ENCODE measurements around the gene RRBP1. TPM values are rescaled to one million over a fixed set of nuclear protein-coding genes. Genes with fewer than 3 reads are reported as not detected.

RRBP1 gene
- total RNA-seq, 1 donor from 2014 or later: 35.6 TPM

DNA sequence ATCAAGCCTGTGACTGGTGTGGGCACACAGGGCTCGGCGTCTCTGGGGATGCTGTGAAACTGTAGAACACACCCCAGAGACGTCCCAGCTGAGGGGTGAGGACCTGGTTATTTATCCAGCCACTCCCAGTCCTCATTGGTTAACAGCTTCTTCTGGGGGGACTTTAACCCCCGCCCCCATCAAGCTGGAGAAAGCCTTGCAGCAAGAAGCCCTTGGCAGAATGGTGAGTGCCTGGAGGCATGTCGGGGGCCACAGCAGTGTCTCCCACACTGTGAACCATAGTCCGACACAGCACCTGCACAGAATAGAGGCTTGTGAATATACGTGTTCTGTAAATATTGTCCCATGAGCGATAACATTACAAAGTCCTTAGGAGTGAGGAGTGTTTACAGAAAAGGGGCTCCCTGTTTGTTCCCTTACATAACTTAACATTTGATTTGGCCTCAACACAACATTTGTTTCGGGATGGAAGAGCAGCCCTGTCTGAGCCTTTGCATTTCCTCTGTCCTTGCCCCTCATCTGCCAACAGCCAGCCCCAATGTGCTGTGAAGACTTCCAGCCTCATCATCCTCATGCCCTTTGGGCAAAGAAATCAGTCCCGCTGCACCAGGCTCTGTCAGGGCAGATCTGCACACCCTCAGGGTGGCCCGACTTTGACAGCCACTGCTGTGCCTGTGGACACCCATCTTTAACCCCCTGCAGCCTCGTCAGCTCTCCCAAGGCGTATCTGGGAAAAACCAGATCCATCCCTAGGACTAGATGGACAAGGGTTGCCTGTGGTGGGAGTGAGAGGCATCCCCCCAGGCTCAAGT is 2.2 kb upstream of the RRBP1 start:
- DNase-seq (no peak), ATAC-seq (no peak)
- intact Hi-C loops (cut with micrococcal nuclease): loop anchor here (5.0 kb wide), 1 partner anchor 213 kb away; no protein-coding TSS in a partner anchor

DNA sequence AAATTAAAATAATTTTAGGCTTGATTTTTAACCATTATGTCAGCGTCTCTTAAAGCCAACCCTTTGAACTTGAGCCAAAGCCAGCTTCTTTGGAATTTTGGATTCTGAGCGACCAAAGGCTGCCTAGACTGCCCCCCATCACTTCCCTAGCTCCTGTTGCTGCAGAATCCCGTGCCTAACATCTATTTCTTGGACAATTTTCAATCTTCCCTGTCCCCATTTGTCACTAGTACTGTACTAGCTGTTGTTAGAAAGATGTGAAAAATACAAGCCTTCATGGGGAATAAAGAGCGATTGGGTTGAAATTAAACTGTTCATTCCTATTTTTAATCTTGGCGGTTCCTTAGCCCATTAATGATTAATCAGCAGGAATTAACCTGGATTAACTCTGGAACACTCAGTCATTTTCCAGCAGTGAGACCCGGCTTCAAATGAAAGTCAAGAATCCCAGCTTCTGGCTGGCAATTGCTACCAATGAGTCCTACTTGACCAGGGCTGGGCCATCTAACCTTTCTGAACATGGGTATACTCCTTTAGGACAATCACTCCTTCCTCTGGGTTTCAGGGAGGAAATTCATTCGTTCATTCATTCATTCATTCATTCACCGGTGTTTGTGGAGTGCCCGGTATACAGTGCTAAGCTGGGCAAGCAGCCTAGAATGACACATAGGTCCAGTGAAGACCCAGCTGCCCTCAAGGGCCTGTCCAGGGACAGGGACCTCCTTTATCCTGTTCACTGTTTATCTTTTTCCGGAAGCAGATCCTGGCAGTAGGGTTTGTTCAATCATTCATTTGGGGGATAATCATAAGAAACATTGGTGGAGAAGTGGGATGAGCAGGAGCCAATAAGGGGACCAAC is 1.4 kb upstream of the RRBP1 start:
- no peak for DNase-seq
- intact Hi-C loops (cut with micrococcal nuclease): loop anchor here (5.0 kb wide), 1 partner anchor 214 kb away; no protein-coding TSS in a partner anchor
- ATAC-seq: no peak

DNA sequence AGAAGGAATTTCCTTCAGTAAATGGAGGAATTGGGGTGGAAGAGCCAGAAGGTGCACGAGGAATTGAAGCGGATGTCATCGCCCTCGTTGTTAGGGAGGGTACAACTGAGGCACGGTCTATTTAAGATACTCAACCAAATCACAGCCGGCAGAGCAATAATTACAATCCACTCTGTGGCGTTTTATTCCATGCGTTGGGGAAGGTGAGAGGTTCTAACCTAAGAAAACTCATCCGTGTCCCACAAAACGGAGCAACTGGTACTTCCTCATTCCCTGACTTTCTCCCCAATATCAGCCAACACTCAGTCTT is 802 bp upstream of the RRBP1 start:
- no peak for DNase-seq

DNA sequence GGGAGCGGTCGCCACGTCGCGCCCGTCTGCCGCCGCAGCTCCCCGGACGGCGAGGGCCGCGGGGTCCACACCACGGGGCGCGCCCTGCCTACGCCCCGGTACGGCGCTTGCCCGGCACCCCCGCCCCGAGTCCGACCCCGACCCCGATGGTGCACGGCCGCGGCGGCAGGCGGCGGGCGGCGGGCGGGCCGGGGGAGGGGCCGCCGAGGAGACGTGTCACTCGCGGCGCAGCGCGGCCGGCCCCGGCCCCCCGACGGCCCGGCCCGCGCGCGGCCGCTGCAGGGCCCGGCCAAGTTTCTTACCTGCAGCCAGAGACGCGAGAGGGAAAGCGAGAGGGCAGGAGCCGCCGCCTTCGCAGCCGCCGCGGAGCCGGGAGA is 328 bp downstream of the RRBP1 start:
- DNase-seq (no peak), ATAC-seq (no peak)
- intact Hi-C loops (cut with micrococcal nuclease): loop anchor here (5.0 kb wide), 1 partner anchor 216 kb away; no protein-coding TSS in a partner anchor

More for the DNA sequence above, 802 bp upstream of the RRBP1 start:
- ATAC-seq: no peak
- intact Hi-C loops (cut with micrococcal nuclease): loop anchor here (5.0 kb wide), 1 partner anchor 214 kb away; no protein-coding TSS in a partner anchor

DNA sequence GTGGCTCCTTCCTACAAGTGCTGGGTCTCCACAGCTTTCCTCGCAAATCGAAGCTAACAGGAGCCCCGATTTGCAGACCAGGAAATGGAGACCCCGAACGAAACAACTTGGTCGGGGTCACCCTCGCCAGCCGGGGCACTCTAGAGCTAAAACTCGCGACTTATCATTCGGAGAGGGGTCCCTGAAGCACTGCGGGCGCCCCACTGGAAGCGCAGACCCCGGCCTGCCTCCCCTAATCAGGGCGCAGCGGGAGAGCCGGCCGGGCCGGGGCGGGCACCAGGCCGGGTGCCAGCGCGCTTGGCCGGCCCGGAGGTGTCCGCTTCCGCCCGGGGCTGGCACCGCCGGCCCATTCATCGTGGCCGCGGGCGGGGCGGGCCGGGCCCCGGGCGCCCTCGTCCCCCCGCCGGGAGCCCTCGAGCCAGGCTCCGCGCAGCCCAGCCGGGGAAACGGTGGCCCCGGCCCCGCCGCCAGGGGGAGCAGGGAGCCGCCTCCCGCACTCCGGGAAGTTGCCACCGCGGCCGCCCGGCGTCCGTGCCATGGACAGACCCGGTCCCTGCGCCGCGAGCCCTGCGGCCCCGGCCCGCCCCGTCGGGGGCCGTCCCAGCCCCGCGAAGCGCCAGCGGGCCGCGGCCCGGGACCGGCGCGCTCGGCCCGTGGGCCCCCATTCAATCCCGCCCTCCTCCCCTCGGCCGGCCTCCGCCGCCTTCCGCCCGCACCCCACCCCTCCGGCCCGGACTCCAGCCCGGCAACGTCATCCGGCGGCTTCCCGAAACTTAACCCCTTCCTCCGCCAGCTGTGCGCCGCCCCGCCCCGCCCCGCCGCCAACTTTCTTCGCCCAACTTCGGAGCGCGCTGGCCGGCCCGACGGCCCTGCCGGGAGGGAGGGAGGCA is 961 bp downstream of the RRBP1 start:
- intact Hi-C loops (cut with micrococcal nuclease): loop anchor here (5.0 kb wide), 1 partner anchor 216 kb away; no protein-coding TSS in a partner anchor
- peak; percentile 44 for ATAC-seq
- DNase-seq: peak; percentile 92

DNA sequence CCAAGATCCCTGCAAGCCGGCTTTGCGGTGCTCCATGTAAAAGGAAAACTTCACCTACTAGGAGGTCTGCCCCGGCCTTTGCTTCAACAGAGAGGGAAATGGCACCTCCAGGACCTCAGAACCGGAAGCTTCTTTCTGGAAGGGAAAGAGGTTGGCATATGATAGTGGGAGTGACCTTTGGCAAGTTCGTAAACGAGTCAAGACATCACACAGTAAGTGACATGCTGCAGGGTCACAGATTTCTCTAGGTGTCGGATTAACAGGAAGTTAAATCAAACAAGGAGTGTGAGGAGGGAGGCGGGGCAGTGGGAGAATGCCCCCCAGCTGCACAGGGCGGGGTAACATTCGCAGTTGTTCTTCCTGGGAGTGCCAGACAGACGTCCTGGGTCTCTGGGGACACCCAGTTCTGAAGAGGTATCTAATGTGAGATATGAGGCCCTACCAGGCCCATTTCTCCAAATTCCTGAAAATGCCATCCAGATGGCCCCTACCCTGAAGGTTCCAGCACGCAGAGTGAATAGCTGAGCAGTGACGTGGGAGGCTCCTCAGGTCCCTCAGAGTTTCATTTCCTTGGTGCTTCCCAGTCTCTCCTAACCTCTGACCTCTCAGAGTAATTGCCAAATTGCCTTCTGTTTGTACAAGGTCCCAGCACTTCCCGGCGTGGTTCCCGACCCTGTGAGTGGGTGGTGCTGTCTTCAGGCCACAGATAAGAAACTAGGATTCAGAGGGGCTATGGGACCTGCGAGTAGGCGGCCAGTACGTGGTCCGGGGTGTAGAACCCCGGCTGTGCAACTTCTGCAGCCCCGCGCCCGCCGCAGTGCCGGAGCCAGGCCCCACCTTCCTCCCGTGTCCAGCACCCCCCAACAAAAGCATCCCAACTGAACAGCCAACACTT is 1.9 kb downstream of the RRBP1 start:
- DNase-seq: peak; percentile 64
- no peak for ATAC-seq
- intact Hi-C loops (cut with micrococcal nuclease): loop anchor here (5.0 kb wide), 1 partner anchor 217 kb away; no protein-coding TSS in a partner anchor

DNA sequence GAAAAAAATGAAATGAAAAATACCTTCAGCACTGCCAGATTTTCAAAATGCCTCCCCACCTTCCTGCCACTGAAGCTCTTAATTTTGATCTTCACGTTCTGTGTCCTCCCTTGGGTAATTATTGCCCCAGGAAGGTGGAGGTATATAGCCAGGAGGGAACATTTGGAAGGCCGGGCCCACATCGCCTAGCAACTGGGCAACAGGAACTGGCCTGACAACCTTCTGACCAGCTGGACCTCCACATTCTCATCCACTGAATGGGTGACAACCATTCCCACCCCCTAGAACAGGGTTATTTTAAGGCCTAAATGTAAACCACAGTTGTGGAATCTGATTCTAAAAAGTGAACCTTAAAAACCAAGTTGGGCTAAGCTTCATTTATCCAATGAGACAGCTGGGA is 3.2 kb downstream of the RRBP1 start:
- intact Hi-C loops (cut with micrococcal nuclease): no loop called here
- ATAC-seq: no peak
- DNase-seq: no peak

DNA sequence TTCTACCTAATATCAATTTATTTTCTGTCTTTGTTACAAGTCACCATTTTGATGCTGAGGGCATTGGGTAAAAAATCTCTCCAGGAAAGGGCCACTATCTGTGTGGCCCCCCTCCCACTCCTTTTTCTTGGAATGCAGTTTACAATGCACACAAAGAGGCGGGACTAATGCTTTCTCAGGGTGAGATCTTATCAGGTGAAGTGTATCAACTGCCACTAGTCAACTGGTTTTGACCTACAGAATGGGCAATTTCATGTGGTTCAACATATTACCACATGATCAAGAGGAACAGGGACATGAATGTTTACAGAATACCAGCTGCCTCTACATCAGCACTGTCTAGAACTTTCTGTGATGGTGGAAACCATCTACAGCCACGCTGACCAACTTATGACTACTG is 3.7 kb downstream of the RRBP1 start:
- DNase-seq: no peak
- no peak for ATAC-seq
- intact Hi-C loops (cut with micrococcal nuclease): no loop called here

DNA sequence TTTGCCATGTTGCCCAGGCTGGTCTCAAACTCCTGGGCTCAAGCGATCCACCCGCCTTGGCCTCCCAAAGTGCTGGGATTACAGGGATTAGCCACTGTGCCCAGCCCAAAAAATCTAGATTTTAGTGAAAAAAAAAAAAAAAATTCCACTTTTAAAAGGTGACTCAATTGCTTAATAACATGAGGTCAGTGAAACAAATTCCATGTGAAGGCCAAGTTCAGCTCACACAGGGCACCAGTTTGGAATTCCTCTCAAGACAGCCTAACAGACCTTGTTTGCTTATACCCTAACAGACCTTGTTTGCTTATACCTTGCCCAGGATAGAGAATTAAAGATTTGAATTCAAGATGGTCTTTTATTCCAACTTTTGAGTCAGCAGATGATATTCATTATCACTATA is 5.1 kb downstream of the RRBP1 start:
- intact Hi-C loops (cut with micrococcal nuclease): no loop called here
- ATAC-seq (no peak), DNase-seq (no peak)

DNA sequence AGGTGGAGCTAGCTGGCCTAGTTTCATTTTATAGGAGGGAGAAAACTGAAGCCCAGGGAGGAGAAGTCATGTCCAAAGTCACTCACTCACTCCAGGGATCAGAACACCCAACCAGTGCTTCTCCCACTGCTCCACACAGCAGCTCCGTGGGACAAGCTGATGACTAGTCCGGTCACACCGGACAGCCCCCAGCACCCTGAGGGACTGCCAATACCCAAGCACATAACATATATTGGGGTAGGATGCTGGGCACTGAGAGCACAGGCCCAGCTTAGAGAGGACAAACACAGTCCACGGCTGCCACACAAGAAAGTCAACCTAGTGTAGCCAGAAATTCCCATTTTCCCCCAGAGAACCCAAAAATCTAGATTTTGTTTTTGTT is 5.7 kb downstream of the RRBP1 start:
- intact Hi-C loops (cut with micrococcal nuclease): no loop called here
- no peak for ATAC-seq
- DNase-seq: no peak

DNA sequence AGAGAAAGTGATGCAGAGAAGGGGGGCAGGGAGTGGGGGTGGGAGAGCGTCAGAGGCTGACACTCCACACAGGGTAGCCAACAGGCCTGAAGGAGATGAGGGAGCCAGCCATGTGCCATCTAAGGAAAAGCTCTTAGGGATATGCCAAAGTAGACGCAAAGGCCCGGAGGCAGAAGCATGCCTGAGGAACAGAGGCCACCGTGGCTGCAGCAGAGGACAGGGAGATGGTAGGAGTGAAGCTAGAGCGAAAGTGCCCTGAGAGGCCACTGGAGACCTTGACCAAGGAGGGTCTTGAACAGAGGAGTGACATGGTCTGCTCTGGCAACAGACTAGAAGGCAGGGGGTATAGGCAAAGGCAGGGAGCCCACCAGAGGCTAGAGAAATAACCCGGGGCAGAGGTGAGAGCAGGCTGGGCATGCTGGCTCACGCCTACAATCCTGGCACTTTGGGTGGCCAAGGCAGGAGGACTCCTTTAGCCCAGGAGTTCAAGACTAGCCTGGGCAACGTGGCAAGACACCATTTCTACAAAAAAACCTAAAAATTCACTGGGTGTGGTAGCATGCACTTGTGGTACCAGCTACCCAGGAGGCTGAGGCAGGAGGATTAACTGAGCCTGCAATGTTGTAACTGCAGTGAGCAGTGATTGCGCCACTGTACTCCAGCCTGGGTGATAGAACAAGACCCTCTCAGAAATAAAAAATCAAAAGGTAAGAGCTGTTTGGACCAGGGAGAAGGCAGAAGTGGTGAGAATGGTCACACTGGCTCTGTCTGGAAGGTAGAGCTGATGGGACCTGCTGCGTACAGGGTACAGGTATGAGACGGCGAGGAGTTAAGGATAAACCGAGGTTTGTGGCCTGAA is 6.3 kb downstream of the RRBP1 start:
- ATAC-seq (no peak), DNase-seq (no peak)
- intact Hi-C loops (cut with micrococcal nuclease): no loop called here

DNA sequence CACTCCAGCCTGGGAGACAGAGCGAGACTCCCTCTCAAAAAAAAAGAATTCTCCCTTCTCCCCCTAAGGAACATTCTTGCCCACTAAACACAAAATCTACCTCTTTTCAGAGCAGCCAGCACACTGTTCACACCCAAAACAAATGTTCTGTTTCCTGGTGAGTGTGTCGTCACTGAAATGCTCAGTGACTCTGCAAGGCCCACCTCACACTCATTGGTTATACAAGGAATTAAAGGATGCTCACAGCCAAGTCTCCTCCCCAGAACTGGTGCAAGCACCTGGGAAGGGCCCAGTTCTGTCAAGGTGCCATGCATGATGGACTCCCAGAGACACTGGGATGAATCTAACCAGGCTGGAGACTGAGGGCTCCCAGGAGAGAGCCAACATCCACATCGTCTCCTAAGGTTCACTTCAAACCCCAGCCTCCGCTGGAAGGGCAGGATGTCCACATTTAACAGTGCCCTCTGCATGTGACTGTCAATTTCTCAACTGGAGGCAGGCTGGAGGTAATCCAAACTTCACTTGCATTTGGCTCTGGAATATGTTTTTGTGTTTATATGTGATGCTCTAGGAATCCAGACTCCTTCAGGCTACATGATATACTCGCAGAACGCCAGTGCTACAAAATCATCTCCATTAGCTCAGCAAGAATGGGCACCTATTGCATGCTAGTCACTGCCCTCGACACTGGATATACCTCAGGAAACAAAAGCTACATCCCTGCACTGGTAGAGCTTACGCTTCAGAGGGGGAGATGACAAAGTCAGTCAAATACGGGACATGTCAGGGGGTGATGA is 7.1 kb downstream of the RRBP1 start:
- no peak for DNase-seq
- intact Hi-C loops (cut with micrococcal nuclease): no loop called here
- peak; percentile 11 for ATAC-seq

DNA sequence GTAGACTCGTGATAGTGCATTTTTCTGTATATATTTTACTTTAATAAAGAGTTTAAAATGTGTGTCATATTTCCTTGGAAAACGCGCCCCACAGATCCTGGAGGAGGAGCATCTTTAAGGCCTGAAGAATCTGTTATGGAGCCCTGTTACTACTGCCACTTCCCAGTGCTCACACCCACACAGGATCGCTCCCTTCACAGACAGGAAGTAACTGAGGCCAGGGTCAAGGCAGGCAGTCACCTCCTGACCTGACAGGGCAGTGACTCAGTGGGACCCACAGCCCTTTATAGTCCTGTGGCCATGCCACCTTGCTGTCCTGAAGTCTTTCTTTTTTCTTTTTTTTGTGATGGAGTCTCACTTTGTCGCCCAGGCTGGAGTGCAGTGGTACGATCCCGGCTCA is 9.0 kb downstream of the RRBP1 start:
- intact Hi-C loops (cut with micrococcal nuclease): no loop called here
- no peak for DNase-seq
- ATAC-seq: no peak

DNA sequence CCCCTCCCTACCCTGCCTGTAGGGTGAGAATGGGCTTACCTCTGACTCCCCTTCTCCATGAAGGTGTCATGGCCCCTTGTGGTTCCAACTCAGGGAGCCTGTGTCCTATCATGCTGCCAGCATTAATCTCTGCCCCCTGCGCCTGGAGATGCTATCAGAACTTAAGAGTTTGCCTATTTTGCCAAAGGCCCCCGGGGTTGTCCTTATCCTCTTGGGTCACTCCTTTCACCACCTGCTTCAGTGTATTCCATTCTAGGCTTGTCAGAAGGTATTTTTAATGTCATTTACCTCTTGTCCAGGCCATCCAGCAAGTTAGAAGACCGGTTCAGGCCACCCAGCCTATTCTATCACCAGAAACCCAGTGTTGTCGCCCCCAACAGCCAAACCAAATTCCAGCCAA is 10.5 kb downstream of the RRBP1 start:
- DNase-seq (no peak), ATAC-seq (no peak)
- intact Hi-C loops (cut with micrococcal nuclease): no loop called here

DNA sequence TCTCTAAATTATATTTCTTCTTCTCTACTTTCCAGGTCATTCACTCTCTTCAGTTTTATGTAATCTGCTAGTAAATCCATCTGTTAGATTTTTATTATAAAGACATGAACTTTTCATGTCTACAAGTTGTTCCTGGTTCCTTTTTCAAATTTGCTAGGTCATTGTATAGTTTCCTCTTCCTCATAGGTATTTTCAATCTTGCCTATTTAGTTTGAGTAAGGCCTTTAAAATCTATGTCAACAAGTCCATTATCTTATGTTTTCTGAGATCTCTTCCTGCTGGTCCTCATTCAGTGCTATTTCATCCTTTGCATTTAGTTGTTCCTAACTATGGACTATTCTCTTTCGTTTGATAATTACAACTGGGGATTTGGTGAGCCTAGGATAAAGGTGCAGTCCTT is 11.0 kb downstream of the RRBP1 start:
- intact Hi-C loops (cut with micrococcal nuclease): no loop called here
- ATAC-seq (no peak), DNase-seq (no peak)

DNA sequence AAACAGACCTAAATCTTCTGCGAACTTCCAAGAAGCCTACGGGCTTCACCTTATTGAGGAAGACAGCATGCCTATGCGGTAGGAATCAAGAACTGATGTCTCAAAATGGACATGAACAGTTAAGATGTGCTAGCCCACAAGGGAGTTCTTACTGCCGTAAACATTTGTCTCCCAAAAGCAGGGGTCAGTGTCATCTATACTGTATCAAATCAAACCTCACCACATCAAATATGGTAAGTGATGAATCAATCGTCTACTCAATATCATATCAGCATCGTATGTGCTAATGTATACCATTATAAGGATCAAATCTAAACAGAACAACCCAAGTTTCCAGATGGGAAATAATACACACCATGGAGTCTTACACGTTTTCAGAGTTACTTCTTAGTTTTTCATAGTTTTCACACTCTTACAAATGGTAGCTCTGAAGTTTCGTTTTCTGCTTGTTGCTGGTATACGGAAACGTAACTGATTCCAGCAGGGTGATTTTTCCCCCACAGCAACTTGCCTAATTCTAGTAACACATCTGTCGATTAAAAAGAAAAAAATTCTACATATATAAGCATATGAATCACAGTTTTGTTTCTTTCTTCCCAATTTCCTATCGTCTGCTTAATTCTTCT is 12.6 kb downstream of the RRBP1 start:
- ATAC-seq (no peak), DNase-seq (no peak)
- intact Hi-C loops (cut with micrococcal nuclease): no loop called here
